Fibroblast of the aortic adventitia (primary cell): ENCODE results near the gene CCDC8. TPM values are rescaled to one million over a fixed set of nuclear protein-coding genes. Genes with fewer than 3 reads are reported as not detected.

ENCODE experiments used
- DNase-seq: peaks from one replicate; pipeline ENCODE4 v3.0.0-alpha.2; 2010; ENCODE audit warnings: low read depth
- H3K4me3 ChIP-seq: 2 replicates; pipeline ENCODE4 v1.5.1; 2011; ENCODE audit warnings: low read depth, mild to moderate bottlenecking, control low read depth, low read length, moderate library complexity
- CTCF ChIP-seq: IDR thresholded peaks from 2 replicates; pipeline ENCODE4 v1.5.1; 2011; ENCODE audit warnings: mild to moderate bottlenecking, low read length, control low read depth, inconsistent platforms; ENCODE audit not compliant: insufficient read depth
- total RNA-seq: library from RNA; depleted of rRNA; stranded (reverse); fragments of >200 nt; gene quantifications from 2 replicates; pipeline ENCODE4 v1.2.3, GENCODE V29; 2012; ENCODE audit warnings: low replicate concordance

Gene CCDC8
- total RNA-seq, 1 donor, result 8.5 TPM

- H3K4me3 ChIP-seq, result no peak overlapping the region
- TF ChIP-seq CTCF, result no peak
These were observed 2.9 kb downstream of the CCDC8 start for GRCh38 chr19:46410205-46411087.

DNA sequence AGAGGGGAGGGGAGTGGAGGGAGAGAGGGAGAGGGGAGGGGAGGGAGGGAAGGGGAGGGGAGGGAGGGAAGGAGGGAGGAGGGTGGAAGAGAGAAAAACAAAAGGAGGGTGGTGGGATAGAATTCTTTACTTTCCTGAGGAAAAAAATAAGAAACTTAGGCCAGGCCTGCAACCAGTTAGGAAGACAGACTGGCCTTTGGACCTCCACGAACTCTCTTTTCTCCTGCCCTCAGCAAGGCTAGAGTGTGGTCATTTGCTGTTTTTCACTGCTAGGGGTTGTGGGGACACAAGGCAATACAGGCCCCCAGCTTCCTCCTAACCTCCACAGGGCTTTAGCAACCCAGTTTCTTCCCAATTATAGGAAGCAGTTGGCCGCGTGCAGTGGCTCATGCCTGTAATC is 4.2 kb downstream of the CCDC8 start:
- TF ChIP-seq CTCF, result no peak
- H3K4me3 ChIP-seq, result no peak overlapping the region
- no peak for DNase-seq

More at GRCh38 chr19:46410205-46411087, 2.9 kb downstream of the CCDC8 start:
- no peak for DNase-seq

DNA sequence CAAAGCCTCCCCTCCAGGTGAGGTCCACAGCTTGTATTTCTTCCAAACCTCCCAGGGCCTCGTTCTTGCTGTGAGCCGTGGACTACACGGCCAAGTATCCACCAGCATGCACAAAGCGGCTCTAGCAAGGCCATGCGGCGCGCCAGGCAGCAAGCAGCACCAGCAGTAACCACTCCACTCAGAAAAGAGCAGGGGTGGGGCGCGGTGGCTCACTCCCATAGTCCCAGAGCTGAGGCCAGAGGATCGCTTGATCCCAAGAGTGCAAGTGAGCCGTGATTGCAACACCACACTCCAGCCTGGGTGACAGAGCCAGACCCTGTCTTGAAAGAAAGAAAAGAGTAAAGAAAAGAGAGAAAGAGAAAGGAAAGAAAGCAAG is 4.7 kb downstream of the CCDC8 start:
- TF ChIP-seq CTCF, result no peak
- peak overlapping the region; percentile 17 for H3K4me3 ChIP-seq
- DNase-seq, result peak; percentile 63

DNA sequence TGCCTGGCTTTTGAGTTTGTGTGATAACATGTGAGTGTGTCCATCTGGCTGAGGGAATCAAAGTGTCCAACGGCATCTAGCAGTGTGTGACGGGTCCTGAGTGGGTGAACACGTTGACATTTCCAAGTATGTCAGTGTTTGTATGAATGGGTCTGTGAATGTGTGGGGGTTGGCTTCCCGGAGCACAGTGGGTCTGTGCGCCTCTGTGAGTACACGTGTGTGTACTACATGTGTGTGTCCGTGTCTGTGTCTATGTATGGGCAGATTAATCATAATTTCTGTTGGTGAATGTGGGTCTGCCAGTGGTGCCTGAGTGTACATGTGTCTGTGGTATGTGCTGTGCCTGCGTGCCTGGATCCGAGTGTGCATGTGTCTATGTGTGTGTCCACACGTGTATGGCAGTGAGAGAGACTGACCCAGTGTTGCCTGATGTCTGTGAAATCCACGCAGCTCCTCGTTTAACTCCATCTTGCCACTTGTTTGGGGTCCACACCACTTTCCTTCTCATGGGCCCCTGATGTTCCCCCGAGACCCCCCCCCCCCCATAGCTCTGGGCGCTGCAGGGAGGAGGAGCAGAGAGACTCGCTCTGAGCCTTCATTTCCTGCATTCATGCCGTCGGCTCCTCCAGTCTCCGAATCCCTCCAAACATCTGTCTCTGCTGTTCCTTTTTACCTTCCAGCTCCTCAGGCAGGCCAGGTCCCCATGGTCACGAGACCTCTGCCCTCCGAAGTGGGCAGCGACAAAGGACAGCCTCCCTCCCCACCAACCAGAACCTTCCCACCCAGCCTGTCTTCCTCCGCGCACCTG is 5.3 kb downstream of the CCDC8 start:
- DNase-seq, result no peak
- peak overlapping the region; percentile 17 for H3K4me3 ChIP-seq
- TF ChIP-seq CTCF, result no peak

DNA sequence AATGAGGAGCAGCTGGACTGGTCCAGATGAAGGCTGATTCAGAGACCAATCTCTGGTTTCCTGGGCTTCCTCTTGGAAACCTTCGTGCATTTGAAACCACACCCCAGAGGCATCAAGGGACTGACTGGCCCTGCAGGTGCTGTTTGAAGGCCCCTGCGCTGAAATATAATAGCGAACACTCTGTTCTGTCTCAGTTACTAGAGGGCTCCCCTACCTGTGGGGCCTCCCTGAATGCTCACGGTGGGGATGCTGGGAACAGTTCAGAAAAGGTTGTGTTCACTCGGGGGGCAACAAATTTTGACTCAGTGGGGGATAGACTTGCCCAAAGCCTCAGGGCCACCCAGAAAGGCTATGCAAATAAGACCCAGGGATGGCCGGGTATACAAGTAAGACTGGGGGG is 6.4 kb downstream of the CCDC8 start:
- DNase-seq, result no peak
- TF ChIP-seq CTCF, result no peak
- no peak overlapping the region for H3K4me3 ChIP-seq

GRCh38 chr19:46404753-46405468 is 8.5 kb downstream of the CCDC8 start:
- DNase-seq, result peak; percentile 47
- peak; percentile 32 for TF ChIP-seq CTCF
- no peak overlapping the region for H3K4me3 ChIP-seq
